Endothelial cell of umbilical vein (primary cell): ENCODE measurements around the gene SRA1. TPM values are rescaled to one million over a fixed set of nuclear protein-coding genes. Genes with fewer than 3 reads are reported as not detected.
"Not testable (repeated sequence)": the region's sequence is repeated elsewhere in the genome, so short reads cannot be mapped to it uniquely, and the experiment has no call there.

Source experiments
- BruUV-seq: library from RNA; stranded (reverse); fragments of 400-500 nt; replicated peaks from 2 replicates; lab custom pipeline; 2021; lab: Mats Ljungman, UMichigan
- CTCF ChIA-PET: fragments of 300-600, 350-600 bp; sonication (Branson Sonifier 250); formaldehyde crosslinking; loops from one replicate; lab custom pipeline; 2021; ENCODE audit warnings: antibody characterized with exemption, inconsistent platforms; lab: Charles Lee
- POLR2A ChIA-PET: fragments of 300-600, 350-600 bp; sonication (Branson Sonifier 250); formaldehyde crosslinking; loops from one replicate; lab custom pipeline; 2021; ENCODE audit warnings: antibody characterized with exemption, inconsistent platforms; lab: Charles Lee
- DNase-seq: peaks from one replicate; pipeline ENCODE4 v3.0.0-alpha.2; 2011; ENCODE audit warnings: low read depth, low spot score
- FAIRE-seq: peaks from 2 replicates; lab custom pipeline; 2011; peaks lifted over from hg19 to GRCh38; lab: Jason Lieb, UNC
- H2AFZ ChIP-seq: 2 replicates; pipeline ENCODE4 v1.6.0; 2012; ENCODE audit warnings: low read depth, low read length, control low read depth, inconsistent platforms
- H3K27ac ChIP-seq: 2 replicates; pipeline ENCODE4 v1.5.1; 2011; ENCODE audit warnings: low read depth, mild to moderate bottlenecking, control low read depth, low read length, moderate library complexity; ENCODE audit not compliant: insufficient read depth
- H3K27me3 ChIP-seq, 2 experiments: 2 replicates each; pipeline versions ENCODE4 v1.6.0 to v1.6.1; 2011; ENCODE audit warnings: low read length in 2 of 2, mixed read lengths in 1 of 2; ENCODE audit not compliant: control insufficient read depth in 2 of 2, insufficient read depth in 2 of 2
- H3K36me3 ChIP-seq, 2 experiments: 2 replicates in 1 of 2; 3 replicates in 1 of 2; pipeline ENCODE4 v1.5.1; 2011; ENCODE audit warnings: low read length in 2 of 2, mild to moderate bottlenecking in 1 of 2, moderate library complexity in 1 of 2; ENCODE audit not compliant: control insufficient read depth in 2 of 2, insufficient read depth in 2 of 2; ENCODE audit errors: extremely low read depth in 1 of 2
- H3K4me1 ChIP-seq: 3 replicates; pipeline ENCODE4 v1.5.1; 2011; ENCODE audit warnings: mild to moderate bottlenecking, low read length; ENCODE audit not compliant: control insufficient read depth, insufficient read depth; ENCODE audit errors: extremely low read depth
- H3K4me2 ChIP-seq: 2 replicates; pipeline ENCODE4 v1.6.1; 2011; ENCODE audit warnings: low read length, control low read depth, mixed read lengths; ENCODE audit not compliant: insufficient read depth
- H3K4me3 ChIP-seq, 3 experiments: fragments of 200-600 bp in 1 of 3; sonication (generic), shearing (Covaris generic) in 1 of 3; replicated peaks in 1 of 3; 2 replicates each; pipeline ENCODE4 v1.5.1; 2011 to 2016; ENCODE audit warnings: control low read depth in 3 of 3, low read length in 3 of 3, mild to moderate bottlenecking in 2 of 3, inconsistent platforms in 1 of 3, low read depth in 1 of 3, moderate library complexity in 1 of 3; ENCODE audit not compliant: insufficient read depth in 1 of 3
- H3K79me2 ChIP-seq: 2 replicates; pipeline ENCODE4 v1.6.0; 2012; ENCODE audit warnings: low read length, inconsistent platforms; ENCODE audit not compliant: control insufficient read depth, insufficient read depth
- H3K9ac ChIP-seq: replicated peaks from 2 replicates; pipeline ENCODE3; 2011; ENCODE audit warnings: low read length, control low read depth; ENCODE audit not compliant: insufficient read depth; ENCODE audit errors: extremely low read depth
- H3K9me1 ChIP-seq: replicated peaks from 3 replicates; pipeline ENCODE4 v1.6.0; 2011; ENCODE audit warnings: mild to moderate bottlenecking, low read length; ENCODE audit not compliant: control insufficient read depth, insufficient read depth; ENCODE audit errors: extremely low read depth
- H3K9me3 ChIP-seq: replicated peaks from 2 replicates; pipeline ENCODE4 v1.5.1; 2012; ENCODE audit warnings: low read length, inconsistent platforms; ENCODE audit not compliant: control insufficient read depth, insufficient read depth
- H4K20me1 ChIP-seq: replicated peaks from 2 replicates; pipeline ENCODE3; 2011; ENCODE audit warnings: mild to moderate bottlenecking, low read length; ENCODE audit not compliant: control insufficient read depth, insufficient read depth; ENCODE audit errors: extremely low read depth
- CTCF ChIP-seq, 2 donors: IDR thresholded peaks; 1 replicate in 1 of 2; 2 replicates in 1 of 2; pipeline ENCODE4 v1.5.1; 2011; ENCODE audit warnings: low read length in 2 of 2, mild to moderate bottlenecking in 2 of 2, moderate library complexity in 2 of 2, control low read depth in 1 of 2, inconsistent platforms in 1 of 2, low read depth in 1 of 2; ENCODE audit not compliant: insufficient read depth in 1 of 2; ENCODE audit errors: extremely low read depth in 1 of 2
- EZH2 ChIP-seq: IDR thresholded peaks from 2 replicates; pipeline ENCODE4 v1.6.1; 2012; ENCODE audit warnings: borderline replicate concordance, low read depth, mild to moderate bottlenecking, moderate library complexity, low read length, inconsistent platforms; ENCODE audit not compliant: severe bottlenecking
- FOS ChIP-seq: IDR thresholded peaks from 2 replicates; pipeline ENCODE4 v1.6.1; 2011; ENCODE audit warnings: mild to moderate bottlenecking, low read length, moderate library complexity, borderline replicate concordance; ENCODE audit not compliant: insufficient read depth
- GATA2 ChIP-seq: IDR thresholded peaks from 2 replicates; pipeline ENCODE4 v1.7.0; 2011; ENCODE audit warnings: low read depth, mild to moderate bottlenecking, moderate library complexity, mixed read lengths, low read length; ENCODE audit not compliant: insufficient read length, insufficient read depth
- JUN ChIP-seq: IDR thresholded peaks from 2 replicates; pipeline ENCODE4 v1.6.1; 2011; ENCODE audit warnings: borderline replicate concordance, low read depth; ENCODE audit not compliant: insufficient read length, insufficient read depth
- MAX ChIP-seq: IDR thresholded peaks from 2 replicates; pipeline ENCODE4 v1.6.1; 2011; ENCODE audit not compliant: insufficient read depth, insufficient read length
- MYC ChIP-seq: IDR thresholded peaks from one replicate; pipeline ENCODE4 v1.6.1; 2011; ENCODE audit warnings: mild to moderate bottlenecking, low read depth, low read length
- POLR2A ChIP-seq: IDR thresholded peaks from 2 replicates; pipeline ENCODE4 v1.6.1; 2012; ENCODE audit warnings: low read depth, mild to moderate bottlenecking, control low read depth, low read length
- POLR2AphosphoS5 ChIP-seq: IDR thresholded peaks from 2 replicates; pipeline ENCODE4 v1.6.1; 2012; ENCODE audit warnings: low read depth, mild to moderate bottlenecking, control low read depth, low read length, moderate library complexity; ENCODE audit not compliant: insufficient read depth
- dilution Hi-C: fragments of 300-500 bp; cut with MboI; formaldehyde crosslinking; loops from one replicate; pipeline ENCODE4 v1.15.0; 2019; ENCODE audit warnings: low sequenced_read_pairs; ENCODE audit not compliant: extremely low pct_ligation_motif_present
- intact Hi-C: fragments of 100-400 bp; cut with micrococcal nuclease; formaldehyde crosslinking; loops from one replicate; pipeline ENCODE4 v1.10.0; 2022
- polyA plus RNA-seq, 4 experiments: library from polyadenylated mRNA; depleted of rRNA in 3 of 4; stranded (reverse) in 3 of 4; unstranded in 1 of 4; fragments of >200 nt; gene quantifications; 2 replicates each; pipeline versions ENCODE4 v1.2.1 to v1.2.3, GENCODE V29; 2011 to 2012; ENCODE audit warnings: missing spikeins in 1 of 4
- total RNA-seq: library from RNA; stranded (reverse); gene quantifications from 2 replicates; pipeline ENCODE4 v1.2.3, GENCODE V29; 2021

The SRA1 gene
- total and polyA plus RNA-seq, 2 donors (not counting 3 experiments of a cell fraction or from before 2014, with no cell fraction given): 17.6 to 19.7 TPM

DNA sequence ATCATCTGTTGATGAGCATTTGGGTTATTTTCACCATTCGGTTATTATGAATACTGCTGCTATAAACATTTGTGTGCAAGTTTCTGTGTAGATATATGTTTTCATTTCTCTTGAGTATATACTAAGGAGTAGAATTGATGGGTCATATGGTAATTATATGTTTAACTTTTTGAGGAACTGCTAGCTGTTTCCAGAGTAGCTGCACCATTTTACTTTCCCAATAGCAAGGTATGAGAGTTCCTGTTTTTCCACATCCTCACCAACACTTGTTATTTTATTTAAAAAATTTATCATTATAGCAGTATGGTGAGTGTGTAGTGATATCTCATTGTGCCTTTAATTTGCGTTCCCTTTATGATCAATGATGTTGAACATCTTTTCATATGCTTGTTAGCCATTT is 46.5 kb upstream of the SRA1 start:
- H3K4me3 ChIP-seq: no peak overlapping the region
- H3K9me3 ChIP-seq: no peaks in the 10 kb centered on the region
- H3K36me3 ChIP-seq: no peaks in the 10 kb centered on the region
- no peak overlapping the region for H2AFZ ChIP-seq
- no peaks in the 10 kb centered on the region for H3K27me3 ChIP-seq
- H3K9me1 ChIP-seq: no peaks in the 10 kb centered on the region
- ChIA-PET POLR2A (no interaction called here), CTCF (no interaction called here)
- H3K79me2 ChIP-seq: no peaks in the 10 kb centered on the region
- no peak overlapping the region for H3K9ac ChIP-seq
- H3K4me1 ChIP-seq: peaks cover under 1% of the 10 kb centered on the region
- no TSS peak for BruUV-seq
- no peak for DNase-seq
- H4K20me1 ChIP-seq: no peaks in the 10 kb centered on the region
- TF ChIP-seq POLR2AphosphoS5 (no peak), POLR2A (no peak), EZH2 (no peak), GATA2 (no peak), JUN (no peak), MYC (no peak), MAX (no peak), CTCF (IDR thresholded peaks at IDR 0.05; ENCODE audit: extremely low read depth in 1 of 2, insufficient read depth in 1 of 2, low read depth in 1 of 2, low read length in 2 of 2) (no peak), FOS (no peak)
- no peak for FAIRE-seq
- H3K27ac ChIP-seq: no peak overlapping the region
- dilution Hi-C loops: no loop called here
- intact Hi-C loops: no loop called here
- no peak overlapping the region for H3K4me2 ChIP-seq

GRCh38 chr5:140603446-140603698 is 46.1 kb upstream of the SRA1 start:
- H3K4me3 ChIP-seq, H3K9me1 ChIP-seq, H3K4me1 ChIP-seq, H3K79me2 ChIP-seq, H3K27ac ChIP-seq, intact Hi-C loops, H3K36me3 ChIP-seq, FAIRE-seq, H3K27me3 ChIP-seq, H3K4me2 ChIP-seq, dilution Hi-C loops, H3K9me3 ChIP-seq, H2AFZ ChIP-seq, H3K9ac ChIP-seq, POLR2A ChIA-PET, CTCF ChIA-PET, BruUV-seq, H4K20me1 ChIP-seq, DNase-seq: not testable (repeated sequence)
